ENCODE data around the gene PTPRM.

GRCh38 chr18:8341481-8342230 lies 774.5 kb downstream of the PTPRM start:
- no peak for TF ChIP-seq CTCF (IDR thresholded peaks at IDR 0.05)
- TF ChIP-seq, protein P1, sequence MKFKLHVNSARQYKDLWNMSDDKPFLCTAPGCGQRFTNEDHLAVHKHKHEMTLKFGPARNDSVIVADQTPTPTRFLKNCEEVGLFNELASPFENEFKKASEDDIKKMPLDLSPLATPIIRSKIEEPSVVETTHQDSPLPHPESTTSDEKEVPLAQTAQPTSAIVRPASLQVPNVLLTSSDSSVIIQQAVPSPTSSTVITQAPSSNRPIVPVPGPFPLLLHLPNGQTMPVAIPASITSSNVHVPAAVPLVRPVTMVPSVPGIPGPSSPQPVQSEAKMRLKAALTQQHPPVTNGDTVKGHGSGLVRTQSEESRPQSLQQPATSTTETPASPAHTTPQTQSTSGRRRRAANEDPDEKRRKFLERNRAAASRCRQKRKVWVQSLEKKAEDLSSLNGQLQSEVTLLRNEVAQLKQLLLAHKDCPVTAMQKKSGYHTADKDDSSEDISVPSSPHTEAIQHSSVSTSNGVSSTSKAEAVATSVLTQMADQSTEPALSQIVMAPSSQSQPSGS (CRISPR knock-in tag; IDR thresholded peaks at IDR 0.05; ENCODE audit: borderline replicate concordance, low read depth), result no peak
- TF ChIP-seq FOXK1 (CRISPR knock-in tag; IDR thresholded peaks at IDR 0.05), result no peak
- no peak for TF ChIP-seq SP1 (CRISPR knock-in tag; conservative IDR thresholded peaks at IDR 0.05)
- TF ChIP-seq, protein P2, sequence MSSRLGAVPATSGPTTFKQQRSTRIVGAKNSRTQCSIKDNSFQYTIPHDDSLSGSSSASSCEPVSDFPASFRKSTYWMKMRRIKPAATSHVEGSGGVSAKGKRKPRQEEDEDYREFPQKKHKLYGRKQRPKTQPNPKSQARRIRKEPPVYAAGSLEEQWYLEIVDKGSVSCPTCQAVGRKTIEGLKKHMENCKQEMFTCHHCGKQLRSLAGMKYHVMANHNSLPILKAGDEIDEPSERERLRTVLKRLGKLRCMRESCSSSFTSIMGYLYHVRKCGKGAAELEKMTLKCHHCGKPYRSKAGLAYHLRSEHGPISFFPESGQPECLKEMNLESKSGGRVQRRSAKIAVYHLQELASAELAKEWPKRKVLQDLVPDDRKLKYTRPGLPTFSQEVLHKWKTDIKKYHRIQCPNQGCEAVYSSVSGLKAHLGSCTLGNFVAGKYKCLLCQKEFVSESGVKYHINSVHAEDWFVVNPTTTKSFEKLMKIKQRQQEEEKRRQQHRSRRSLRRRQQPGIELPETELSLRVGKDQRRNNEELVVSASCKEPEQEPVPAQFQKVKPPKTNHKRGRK (CRISPR knock-in tag; IDR thresholded peaks at IDR 0.05; ENCODE audit: borderline replicate concordance), result no peak
- no peak for TF ChIP-seq E2F1 (CRISPR knock-in tag; IDR thresholded peaks at IDR 0.05)
- no peak for TF ChIP-seq ZBTB21 (CRISPR knock-in tag; IDR thresholded peaks at IDR 0.05; ENCODE audit: borderline replicate concordance)
- no peak for TF ChIP-seq MXD4 (CRISPR knock-in tag; IDR thresholded peaks at IDR 0.05; ENCODE audit: borderline replicate concordance)
